ENCODE measurements around the gene TNIP3.

GRCh38 chr4:121154103-121154515 is 10.0 kb downstream of the TNIP3 start:
- TF ChIP-seq CTCF (IDR thresholded peaks at IDR 0.05) (no peak), POLR2A (IDR thresholded peaks at IDR 0.05) (no peak)
